Esophagus squamous epithelium (tissue), 4 donors: Measurements from ENCODE around the gene CCL2.

Source experiments
- POLR2A ChIP-seq, 4 donors: fragments of 450-650 bp; IDR thresholded peaks; one replicate each; pipeline ENCODE4 v1.6.1; 2017; ENCODE audit warnings: antibody characterized with exemption in 4 of 4, mild to moderate bottlenecking in 4 of 4, moderate library complexity in 3 of 4
- TF ChIP-seq, protein P1 (sequence below), 6 experiments: fragments of 450-650 bp in 4 of 6; fragments of 200-600 bp in 2 of 6; sonication (generic) in 2 of 6; IDR thresholded peaks; one replicate each; pipeline ENCODE4 v1.5.1; 2016 to 2019; ENCODE audit warnings: antibody characterized with exemption in 6 of 6, mild to moderate bottlenecking in 4 of 6, moderate library complexity in 4 of 6

GRCh38 chr17:34236281-34236892 is 18.7 kb upstream of the CCL2 start:
- no peak for TF ChIP-seq POLR2A (IDR thresholded peaks at IDR 0.05)
- TF ChIP-seq, protein P1, sequence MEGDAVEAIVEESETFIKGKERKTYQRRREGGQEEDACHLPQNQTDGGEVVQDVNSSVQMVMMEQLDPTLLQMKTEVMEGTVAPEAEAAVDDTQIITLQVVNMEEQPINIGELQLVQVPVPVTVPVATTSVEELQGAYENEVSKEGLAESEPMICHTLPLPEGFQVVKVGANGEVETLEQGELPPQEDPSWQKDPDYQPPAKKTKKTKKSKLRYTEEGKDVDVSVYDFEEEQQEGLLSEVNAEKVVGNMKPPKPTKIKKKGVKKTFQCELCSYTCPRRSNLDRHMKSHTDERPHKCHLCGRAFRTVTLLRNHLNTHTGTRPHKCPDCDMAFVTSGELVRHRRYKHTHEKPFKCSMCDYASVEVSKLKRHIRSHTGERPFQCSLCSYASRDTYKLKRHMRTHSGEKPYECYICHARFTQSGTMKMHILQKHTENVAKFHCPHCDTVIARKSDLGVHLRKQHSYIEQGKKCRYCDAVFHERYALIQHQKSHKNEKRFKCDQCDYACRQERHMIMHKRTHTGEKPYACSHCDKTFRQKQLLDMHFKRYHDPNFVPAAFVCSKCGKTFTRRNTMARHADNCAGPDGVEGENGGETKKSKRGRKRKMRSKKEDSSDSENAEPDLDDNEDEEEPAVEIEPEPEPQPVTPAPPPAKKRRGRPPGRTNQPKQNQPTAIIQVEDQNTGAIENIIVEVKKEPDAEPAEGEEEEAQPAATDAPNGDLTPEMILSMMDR (IDR thresholded peaks at IDR 0.05) = no peak
